DMS 273 (cell line): ENCODE data around the gene CASP7.
"Not testable (repeated sequence)": the region's sequence is repeated elsewhere in the genome, so short reads cannot be mapped to it uniquely, and the experiment has no call there.

ENCODE experiments used
- DNase-seq: peaks from one replicate; lab custom pipeline; 2025; ENCODE audit not compliant: unreplicated experiment; lab: John Stamatoyannopoulos, UW

The CASP7 gene

GRCh38 chr10:113752553-113752952 lies 72.8 kb downstream of the CASP7 start:
- no peak for DNase-seq

DNA sequence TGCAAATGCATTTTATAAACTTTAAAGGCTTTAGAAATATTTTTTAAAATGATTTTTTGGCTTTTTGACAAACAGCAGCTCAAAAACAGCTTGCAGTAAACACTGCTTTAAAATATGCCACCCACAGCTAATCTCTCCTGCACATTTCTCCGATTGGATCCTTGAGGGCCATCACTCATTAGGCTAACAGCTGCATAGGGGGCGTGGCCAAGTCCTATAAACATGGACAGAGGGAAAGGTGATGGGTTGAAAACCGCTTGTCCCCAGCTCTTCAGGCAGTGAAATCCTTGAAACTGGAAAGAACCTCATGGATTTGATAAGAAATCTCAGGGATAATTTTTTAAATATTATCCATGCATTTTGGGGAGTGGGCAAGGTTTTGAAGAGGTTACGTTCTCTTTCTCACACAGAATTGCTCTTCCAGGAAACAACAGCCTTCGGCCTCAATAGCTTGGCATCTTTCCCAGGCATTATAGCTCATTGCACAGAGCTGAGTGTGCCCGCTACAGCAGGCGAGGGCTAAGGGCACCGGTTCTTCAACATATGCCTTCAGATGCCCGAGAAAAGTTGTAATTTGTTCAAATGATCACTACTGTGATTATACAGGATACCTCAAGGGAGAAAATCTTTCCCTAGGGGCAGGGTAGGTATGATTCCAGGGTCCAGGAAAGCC lies 73.4 kb downstream of the CASP7 start:
- peak; percentile 81 for DNase-seq

DNA sequence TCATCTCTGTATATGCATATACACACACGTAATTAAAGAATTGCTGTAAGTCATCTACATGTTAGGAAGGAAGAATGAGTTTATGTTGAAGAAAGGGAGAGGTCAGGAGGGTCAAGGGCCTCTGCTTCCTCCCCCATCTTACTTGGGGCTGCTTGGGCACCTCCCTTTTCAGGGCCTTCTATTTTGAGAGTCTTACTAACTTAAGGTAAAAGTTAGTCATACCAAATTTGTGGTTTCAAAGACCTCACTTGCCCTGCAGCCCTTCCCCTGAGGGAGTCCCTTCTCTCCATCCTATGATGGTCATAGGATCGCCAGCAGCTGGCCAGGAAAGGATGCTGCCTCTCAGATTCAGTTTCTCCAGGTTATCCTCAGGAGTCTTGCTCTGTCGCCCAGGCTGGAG lies 74.4 kb downstream of the CASP7 start:
- DNase-seq = no peak

DNA sequence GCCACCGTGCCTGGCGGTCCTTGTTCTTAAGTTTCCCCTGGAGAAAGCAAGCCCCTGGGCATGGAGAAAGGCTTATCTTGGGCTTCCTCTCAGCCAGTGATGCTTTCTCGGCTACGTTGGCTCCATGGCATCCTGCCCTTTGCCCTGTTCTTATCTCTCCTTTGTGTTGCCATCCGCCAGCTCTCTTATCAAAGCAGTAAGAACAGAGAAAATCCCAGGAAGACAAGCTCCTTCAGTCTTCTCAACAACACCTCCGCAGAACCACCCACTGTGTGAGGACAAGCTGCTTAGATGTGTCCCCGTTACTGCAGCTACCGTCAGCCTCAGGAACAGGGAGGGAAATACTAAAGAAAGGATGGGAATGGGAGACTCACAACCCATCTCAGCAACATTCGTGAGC lies 75.1 kb downstream of the CASP7 start:
- DNase-seq = no peak

DNA sequence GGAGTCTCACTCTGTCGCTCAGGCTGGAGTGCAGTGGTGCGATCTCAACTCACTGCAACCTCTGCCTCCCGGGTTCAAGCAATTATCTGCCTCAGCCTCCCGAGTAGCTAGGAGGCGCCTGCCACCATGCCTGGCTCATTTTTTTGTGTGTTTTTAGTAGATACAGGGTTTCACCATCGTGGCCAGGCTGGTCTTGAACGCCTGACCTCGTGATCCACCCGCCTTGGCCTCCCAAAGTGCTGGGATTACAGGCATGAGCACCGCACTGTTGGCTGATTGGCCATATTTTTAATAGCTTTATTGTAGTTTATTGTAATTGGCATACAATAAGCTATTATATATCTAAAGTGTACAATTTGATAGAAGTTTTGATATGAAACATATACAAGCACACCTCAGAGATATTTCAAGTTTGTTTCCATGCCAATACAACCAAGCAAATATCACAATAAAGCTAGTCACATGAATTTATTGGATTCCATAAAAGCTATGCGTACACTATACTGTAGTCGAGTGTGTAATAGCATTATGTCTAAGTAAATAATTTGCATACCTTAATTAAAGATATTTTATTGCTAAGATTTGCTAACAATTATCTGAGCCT lies 77.3 kb downstream of the CASP7 start:
- no peak for DNase-seq

DNA sequence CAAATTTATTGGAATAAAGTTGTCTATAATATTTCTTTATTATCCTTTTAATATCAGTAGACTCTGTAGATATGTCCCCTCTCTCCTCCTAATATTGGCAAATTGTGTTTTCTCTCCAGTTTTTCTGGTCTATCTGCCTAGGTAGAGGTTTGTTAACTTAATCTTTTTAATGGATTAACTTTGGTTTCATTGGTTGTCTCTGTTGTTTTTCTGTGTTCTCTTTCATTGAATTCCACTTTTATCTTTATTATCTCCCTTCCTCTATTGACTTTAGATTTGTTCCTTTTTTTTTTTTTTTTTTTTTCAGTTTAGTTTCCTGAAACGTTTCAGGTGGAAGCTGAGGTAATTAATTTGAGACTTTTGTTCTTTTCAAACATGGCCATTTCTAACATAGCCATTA lies 82.4 kb downstream of the CASP7 start:
- no peak for DNase-seq

DNA sequence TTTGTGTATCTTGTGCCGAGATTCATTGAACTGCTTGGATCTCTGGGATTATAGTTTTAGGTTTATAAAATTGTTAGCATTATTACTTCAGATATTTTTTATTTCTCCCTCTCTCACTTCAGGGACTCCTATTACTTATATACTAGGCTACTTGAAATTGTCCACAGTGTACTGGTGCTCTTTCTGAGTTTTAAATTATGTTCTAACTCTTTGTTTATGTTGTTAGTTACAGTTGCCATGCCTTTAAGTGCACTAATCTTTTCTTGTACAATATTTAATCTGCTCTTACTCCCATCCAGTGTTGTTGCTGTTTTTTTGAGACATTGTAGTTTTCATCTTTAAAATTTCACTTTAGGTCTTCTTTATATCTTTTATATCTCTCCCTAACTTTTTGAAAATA lies 84.9 kb downstream of the CASP7 start:
- DNase-seq = no peak

GRCh38 chr10:113765910-113766309 lies 86.2 kb downstream of the CASP7 start:
- DNase-seq = no peak

- no peak for DNase-seq
Measured at GRCh38 chr10:113767222-113767621, 87.5 kb downstream of the CASP7 start.

DNA sequence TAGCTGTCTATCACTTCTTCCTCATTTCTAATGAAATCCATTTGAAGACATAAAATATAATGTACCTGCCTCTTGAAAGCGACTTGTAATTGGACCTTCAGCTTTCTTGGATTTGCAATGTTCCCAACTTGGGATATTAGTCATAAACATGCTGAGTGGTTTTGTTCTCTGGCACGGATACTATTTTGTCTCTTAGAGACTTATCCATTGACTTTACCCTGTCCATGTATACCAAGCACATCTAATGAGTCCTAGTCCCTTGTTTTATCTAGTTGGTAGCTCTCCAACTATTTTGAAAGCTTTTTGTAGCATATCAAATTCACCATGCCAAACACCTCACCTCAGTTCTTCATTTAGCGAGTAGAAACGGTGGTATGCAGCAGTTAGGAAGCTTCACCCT lies 90.6 kb downstream of the CASP7 start:
- DNase-seq = no peak

DNA sequence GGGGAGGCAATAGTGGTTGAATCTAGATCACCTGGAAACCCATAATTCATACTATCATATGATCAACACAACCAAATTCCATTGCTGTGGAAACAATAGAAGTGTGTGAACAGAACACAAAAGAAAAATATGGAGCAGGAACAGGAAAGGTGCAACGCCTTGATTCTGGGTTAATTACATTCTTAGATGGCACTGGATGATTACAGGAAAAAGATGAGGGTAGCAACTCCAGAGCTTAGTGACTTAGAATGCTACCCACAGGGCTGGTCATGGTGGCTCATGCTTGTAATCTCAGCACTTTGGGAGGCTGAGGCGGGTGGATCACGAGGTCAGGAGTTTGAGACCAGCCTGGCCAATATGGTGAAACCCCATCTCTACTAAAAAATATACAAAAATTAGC lies 91.4 kb downstream of the CASP7 start:
- not testable (repeated sequence) for DNase-seq

GRCh38 chr10:113775686-113776294 lies 96.1 kb downstream of the CASP7 start:
- DNase-seq = peak; percentile 2

- no peak for DNase-seq
Measured at GRCh38 chr10:113776553-113776952, 96.8 kb downstream of the CASP7 start.
